Adrenal gland (tissue), 12 donors: ENCODE results near the gene ARHGAP5. TPM values are rescaled to one million over a fixed set of nuclear protein-coding genes. Genes with fewer than 3 reads are reported as not detected.

Experiments
- DNase-seq, 7 donors: peaks; one replicate each; pipeline ENCODE4 v3.0.0-alpha.2; 2019 to 2020
- H3K27ac ChIP-seq, 5 donors: fragments of 200-600 bp; sonication (generic) in 4 of 5; 1 replicate in 3 of 5; 2 replicates in 2 of 5; pipeline versions ENCODE4 v1.5.1 to v1.8.0; 2016 to 2020; ENCODE audit warnings: mild to moderate bottlenecking in 1 of 5
- H3K27me3 ChIP-seq: fragments of 200-600 bp; 2 replicates; pipeline ENCODE4 v1.8.0; 2021
- H3K36me3 ChIP-seq, 2 donors: fragments of 200-600 bp; replicated peaks in 1 of 2; 1 replicate in 1 of 2; 2 replicates in 1 of 2; pipeline versions ENCODE4 v1.5.1 to v1.8.0; 2018 to 2022
- H3K4me1 ChIP-seq, 2 donors: fragments of 200-600 bp; replicated peaks in 1 of 2; 1 replicate in 1 of 2; 2 replicates in 1 of 2; pipeline versions ENCODE4 v1.5.1 to v1.8.0; 2018 to 2021
- H3K4me3 ChIP-seq, 4 donors: fragments of 200-600 bp; sonication (generic) in 3 of 4; one replicate each; pipeline ENCODE4 v1.5.1; 2016 to 2018
- H3K9me3 ChIP-seq, 3 donors: fragments of 200-600 bp; sonication (generic) in 1 of 3; replicated peaks in 1 of 3; 1 replicate in 2 of 3; 2 replicates in 1 of 3; pipeline versions ENCODE4 v1.5.1 to v1.8.0; 2016 to 2021
- CTCF ChIP-seq, 6 experiments: fragments of 450-650 bp in 4 of 6; fragments of 200-600 bp in 2 of 6; sonication (generic) in 1 of 6; IDR thresholded peaks; 1 replicate in 5 of 6; 2 replicates in 1 of 6; pipeline versions ENCODE4 v1.5.1 to v1.8.0; 2016 to 2021; ENCODE audit warnings: antibody characterized with exemption in 6 of 6, mild to moderate bottlenecking in 2 of 6, moderate library complexity in 1 of 6
- POLR2A ChIP-seq, 2 donors: fragments of 450-650 bp; IDR thresholded peaks; one replicate each; pipeline ENCODE4 v1.6.1; 2017; ENCODE audit warnings: antibody characterized with exemption in 2 of 2, mild to moderate bottlenecking in 2 of 2, moderate library complexity in 1 of 2
- WGBS, 4 donors: extraction: QIAGEN DNeasy Blood & Tissue Kit in 2 of 4; methylation state at CpG; one replicate each; pipeline versions ENCODE4 v1.1.5 to v1.1.7; 2013 to 2017; 5-methylcytosine and 5-hydroxymethylcytosine counted together
- intact Hi-C, 2 donors: fragments of 100-400 bp; cut with DNase I; formaldehyde crosslinking; loops; one replicate each; pipeline versions ENCODE4 v1.14.1 to v1.15.0; 2022 to 2023
- polyA plus RNA-seq, 3 donors: library from polyadenylated mRNA; stranded (reverse); fragments of 200-250 nt in 2 of 3; fragments of 350-450 nt in 1 of 3; fragmentation: Illumina TruSeq in 1 of 3; extraction: RNeasy Lipid Tissue Mini Kit (QIAGEN cat#74804) in 1 of 3; gene quantifications; one replicate each; pipeline ENCODE4 v1.2.3, GENCODE V29; 2013 to 2014
- total RNA-seq, 9 donors: library from RNA; depleted of rRNA in 4 of 9; stranded (reverse); fragments of >200 nt in 4 of 9; fragments of 120-200 nt in 1 of 9; fragmentation: NEBNext Ultra II Directional in 1 of 9; extraction: Animal tissue kit (Norgen Biotek cat#: 25700) in 1 of 9; gene quantifications; one replicate each; pipeline versions ENCODE4 v1.1.0 to v1.2.4, GENCODE V29; 2013 to 2023
- donor health status: healthy with polysubstance abuse.
- donor health status: Bipolar disorder and iron deficiency.
- donor health status: DM: yes; HTN: yes; CAD: no.
- donor health status: DM: no; HTN: no; CAD: no.
- donor health status: DM: no; HTN: no; CAD: no.
- donor health status: DM: yes; HTN: yes; CAD: no.

Gene ARHGAP5
- total and polyA plus RNA-seq, 12 donors: 11.9 to 100.0 (median 76.8) TPM

- intact Hi-C loops: loop anchor here (2.0 to 10.0 kb wide), 4 partner anchors 127 to 479 kb away; partner anchors contain the start of genes RNU6-7 (in 2 of the 2) and RNU6-8 (in 2 of the 2)
- Histone ChIP-seq H3K9me3 (no peaks in the 10 kb centered on the region), H3K36me3 (no peaks in the 10 kb centered on the region), H3K4me1 (peaks cover 4 to 27% of the 10 kb centered on the region in 2 donors), H3K4me3 (peak overlapping the region; percentile 1 to 95 (median 42)), H3K27ac (peak overlapping the region; percentile 20 to 99 (median 99)), H3K27me3 (no peaks in the 10 kb centered on the region)
- 0% methylated on average over 11 to 23 of the region's 23 CpGs for WGBS, 4 donors
- no peak for TF ChIP-seq CTCF (IDR thresholded peaks at IDR 0.05)
- TF ChIP-seq POLR2A (IDR thresholded peaks at IDR 0.05): no peak
- peak; percentile 43 to 81 (median 65) for DNase-seq
These were observed 1.3 kb upstream of the ARHGAP5 start for GRCh38 chr14:32075672-32076277.

DNA sequence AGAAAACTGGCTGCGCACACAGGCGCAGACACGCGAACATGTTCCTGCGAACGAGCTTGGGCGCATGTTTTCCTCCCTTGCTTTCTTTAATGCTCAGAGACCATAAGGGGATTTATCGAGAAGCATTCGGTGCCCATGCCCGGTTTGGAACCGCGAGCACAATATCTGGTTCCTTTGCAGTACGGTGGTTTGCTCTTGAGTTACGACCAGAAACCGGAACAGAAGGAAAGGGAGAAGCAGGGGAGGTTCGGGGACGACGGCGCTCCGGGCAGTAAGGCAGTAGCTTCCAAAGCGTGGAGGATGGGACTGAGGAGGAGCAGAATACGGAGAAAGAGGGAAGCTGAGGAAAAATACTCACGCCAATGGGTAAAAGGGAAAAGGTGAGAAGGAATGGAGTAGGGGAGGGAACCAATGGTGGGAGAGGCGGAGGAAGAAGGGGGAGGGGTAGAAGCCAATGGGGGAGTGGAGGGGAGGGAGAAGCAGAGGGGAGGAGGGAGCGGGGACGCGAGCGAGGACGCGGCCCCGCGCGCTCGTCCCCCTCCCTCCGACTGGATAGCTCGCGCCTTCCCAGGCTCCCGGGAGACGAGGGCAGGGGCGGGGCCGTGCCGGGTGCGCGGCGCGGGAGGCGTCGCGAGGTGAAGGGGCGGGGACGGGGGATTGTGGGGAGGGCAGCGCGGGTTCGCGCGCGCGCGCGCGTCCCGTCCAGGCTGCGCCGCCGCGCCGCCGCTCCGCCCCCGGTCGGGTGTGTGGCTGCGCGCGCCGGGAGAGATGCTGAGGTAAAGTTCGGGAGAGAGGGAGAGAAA, 625 bp upstream of the ARHGAP5 start:
- WGBS, 4 donors: 0 to 1% (median 1%) methylated on average over 27 to 76 of the region's 76 CpGs
- TF ChIP-seq POLR2A (IDR thresholded peaks at IDR 0.05) (peak; percentile 86 to 89), CTCF (IDR thresholded peaks at IDR 0.05) (no peak)
- Histone ChIP-seq H3K27ac (peak overlapping the region; percentile 20 to 99 (median 99)), H3K4me1 (peaks cover 4 to 34% of the 10 kb centered on the region in 2 donors), H3K9me3 (no peaks in the 10 kb centered on the region), H3K4me3 (peak overlapping the region; percentile 1 to 95 (median 48)), H3K27me3 (no peaks in the 10 kb centered on the region), H3K36me3 (no peaks in the 10 kb centered on the region)
- intact Hi-C loops: loop anchor here (2.0 to 10.0 kb wide), 4 partner anchors 126 to 478 kb away; partner anchors contain the start of genes RNU6-7 (in 2 of the 2) and RNU6-8 (in 2 of the 2)
- DNase-seq: peak; percentile 96 to 98 (median 97)

DNA sequence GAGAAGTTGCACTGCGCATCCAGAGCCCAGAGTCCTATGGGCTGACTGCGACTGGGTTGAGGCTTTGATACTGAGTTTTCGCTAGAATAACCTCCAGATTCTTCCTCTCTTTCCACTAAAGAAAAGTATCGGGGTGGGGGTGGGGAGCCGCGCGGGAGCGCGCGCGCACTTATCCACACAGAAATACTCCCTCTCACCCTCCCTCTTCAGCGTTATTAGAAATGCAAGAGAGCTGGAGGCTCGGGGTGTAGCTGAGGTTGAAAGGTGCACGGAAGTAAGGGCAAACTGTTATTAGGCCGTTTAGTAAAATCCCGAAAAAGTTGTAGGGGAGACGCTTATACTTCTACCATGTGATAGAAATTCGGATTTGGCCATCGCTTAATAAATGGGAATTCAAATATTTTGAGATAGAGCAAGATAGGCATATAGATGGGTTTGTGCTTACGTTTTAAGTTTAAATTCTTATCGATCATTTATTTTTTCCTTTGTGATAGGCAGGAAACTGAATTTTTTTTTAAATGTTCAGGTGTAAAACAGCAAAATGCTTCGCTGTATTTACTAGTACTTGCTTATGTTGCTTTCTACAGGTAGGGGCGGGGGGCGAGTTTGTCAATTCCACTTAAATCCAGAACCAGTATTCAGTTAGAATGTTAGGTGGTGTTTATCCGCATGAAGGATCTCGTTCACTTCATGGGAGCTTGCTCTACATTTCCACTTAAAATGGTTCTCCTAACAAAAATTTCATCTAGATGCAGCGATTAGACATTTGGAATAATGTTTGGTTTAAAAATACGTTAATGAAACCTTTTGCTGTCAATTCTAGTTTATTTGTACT, 1.1 kb downstream of the ARHGAP5 start:
- H3K9me3 ChIP-seq: no peaks in the 10 kb centered on the region
- H3K4me3 ChIP-seq: peak overlapping the region; percentile 42 to 95 (median 76)
- TF ChIP-seq CTCF (IDR thresholded peaks at IDR 0.05) (no peak), POLR2A (IDR thresholded peaks at IDR 0.05) (peak in 1 of 2 donors; percentile 53)
- WGBS, 4 donors: 2 to 3% (median 2%) methylated on average over 28 of the region's 28 CpGs
- H3K36me3 ChIP-seq: no peaks in the 10 kb centered on the region
- H3K27ac ChIP-seq: peak overlapping the region; percentile 84 to 99 (median 99)
- no peaks in the 10 kb centered on the region for H3K27me3 ChIP-seq
- peaks cover 4 to 50% of the 10 kb centered on the region in 2 donors for H3K4me1 ChIP-seq
- peak in 6 of 7 donors; percentile 22 to 62 (median 42) for DNase-seq
- intact Hi-C loops: loop anchor here in 1 of 2 donors (5.0 to 10.0 kb wide), 3 partner anchors 124 to 477 kb away; partner anchors contain the start of genes RNU6-7 and RNU6-8
